ENCODE measurements around the gene PODN.

PODN gene

GRCh38 chr1:53049574-53049967, 12.4 kb upstream of the PODN start:
- Histone ChIP-seq H3K4me3 (no peak overlapping the region), H3K27ac (no peak overlapping the region)
- no peak for TF ChIP-seq CTCF (IDR thresholded peaks at IDR 0.05)
- DNase-seq (ENCODE audit: low spot score), result no peak

- Histone ChIP-seq H3K4me3 (no peak overlapping the region), H3K27ac (no peak overlapping the region)
- no peak for TF ChIP-seq CTCF (IDR thresholded peaks at IDR 0.05)
- no peak for DNase-seq (ENCODE audit: low spot score)
These were observed 11.7 kb upstream of the PODN start for GRCh38 chr1:53050310-53050709.

GRCh38 chr1:53051676-53052075, 10.3 kb upstream of the PODN start:
- no peak for TF ChIP-seq CTCF (IDR thresholded peaks at IDR 0.05)
- DNase-seq (ENCODE audit: low spot score), result no peak
- no peak overlapping the region for H3K27ac ChIP-seq
- no peak overlapping the region for H3K4me3 ChIP-seq

GRCh38 chr1:53057127-53057526, 4.9 kb upstream of the PODN start:
- no peak for TF ChIP-seq CTCF (IDR thresholded peaks at IDR 0.05)
- H3K27ac ChIP-seq, result no peak overlapping the region
- no peak for DNase-seq (ENCODE audit: low spot score)
- H3K4me3 ChIP-seq, result no peak overlapping the region

- H3K27ac ChIP-seq, result peak overlapping the region; percentile 50 to 87
- H3K4me3 ChIP-seq, result no peak overlapping the region
- no peak for DNase-seq (ENCODE audit: low spot score)
These were observed 1.4 kb upstream of the PODN start for GRCh38 chr1:53060579-53060978.

GRCh38 chr1:53061123-53061858, 722 bp upstream of the PODN start:
- peak overlapping the region; percentile 91 for H3K4me3 ChIP-seq
- no peak for DNase-seq (ENCODE audit: low spot score)
- TF ChIP-seq CTCF (IDR thresholded peaks at IDR 0.05), result no peak
- peak overlapping the region; percentile 50 to 87 for H3K27ac ChIP-seq

More at GRCh38 chr1:53060579-53060978, 1.4 kb upstream of the PODN start:
- TF ChIP-seq CTCF (IDR thresholded peaks at IDR 0.05), result no peak
